ENCODE results near the gene CENPV. TPM values are rescaled to one million over a fixed set of nuclear protein-coding genes. Genes with fewer than 3 reads are reported as not detected.

Gene CENPV
- total RNA-seq, 4 donors from 2014 or later: 35.5 to 74.4 (median 53.5) TPM

- no peak for DNase-seq
- no peaks in the 10 kb centered on the region for H3K4me1 ChIP-seq
- no peak overlapping the region for H3K27ac ChIP-seq
- intact Hi-C loops (cut with DNase I; ENCODE audit: low total_unique reads): no loop called here
- no peaks in the 10 kb centered on the region for H3K36me3 ChIP-seq
- H3K4me3 ChIP-seq: no peak overlapping the region
- H3K27me3 ChIP-seq: no peaks in the 10 kb centered on the region
- TF ChIP-seq POLR2A (IDR thresholded peaks at IDR 0.05) (no peak), CTCF (IDR thresholded peaks at IDR 0.05) (no peak)
- no peaks in the 10 kb centered on the region for H3K9me3 ChIP-seq
These were observed 6.5 kb downstream of the CENPV start for GRCh38 chr17:16346721-16347271.

- no peaks in the 10 kb centered on the region for H3K36me3 ChIP-seq
- no peaks in the 10 kb centered on the region for H3K27me3 ChIP-seq
- TF ChIP-seq CTCF (IDR thresholded peaks at IDR 0.05): no peak
- TF ChIP-seq POLR2A (IDR thresholded peaks at IDR 0.05): no peak
- H3K4me3 ChIP-seq: no peak overlapping the region
- no peaks in the 10 kb centered on the region for H3K9me3 ChIP-seq
- no peak overlapping the region for H3K27ac ChIP-seq
- intact Hi-C loops (cut with DNase I; ENCODE audit: low total_unique reads): no loop called here
- DNase-seq: no peak
- H3K4me1 ChIP-seq: no peaks in the 10 kb centered on the region
These were observed 7.7 kb downstream of the CENPV start for GRCh38 chr17:16345565-16345964.

GRCh38 chr17:16343569-16343968 lies 9.7 kb downstream of the CENPV start:
- H3K36me3 ChIP-seq: no peaks in the 10 kb centered on the region
- no peak overlapping the region for H3K4me3 ChIP-seq
- H3K9me3 ChIP-seq: no peaks in the 10 kb centered on the region
- H3K27me3 ChIP-seq: no peaks in the 10 kb centered on the region
- H3K27ac ChIP-seq: no peak overlapping the region
- TF ChIP-seq POLR2A (IDR thresholded peaks at IDR 0.05) (no peak), CTCF (IDR thresholded peaks at IDR 0.05) (no peak)
- intact Hi-C loops (cut with DNase I; ENCODE audit: low total_unique reads): no loop called here
- H3K4me1 ChIP-seq: no peaks in the 10 kb centered on the region
- DNase-seq: no peak

GRCh38 chr17:16342979-16343378 lies 10.3 kb downstream of the CENPV start:
- Histone ChIP-seq H3K27me3 (no peaks in the 10 kb centered on the region), H3K27ac (no peak overlapping the region), H3K4me3 (no peak overlapping the region), H3K36me3 (no peaks in the 10 kb centered on the region), H3K9me3 (no peaks in the 10 kb centered on the region), H3K4me1 (no peaks in the 10 kb centered on the region)
- no peak for TF ChIP-seq POLR2A (IDR thresholded peaks at IDR 0.05)
- no peak for TF ChIP-seq CTCF (IDR thresholded peaks at IDR 0.05)
- intact Hi-C loops (cut with DNase I; ENCODE audit: low total_unique reads): no loop called here
- DNase-seq: no peak

GRCh38 chr17:16339959-16340358 lies 13.3 kb downstream of the CENPV start:
- DNase-seq: no peak
- intact Hi-C loops (cut with DNase I; ENCODE audit: low total_unique reads): no loop called here
- no peak overlapping the region for H3K4me3 ChIP-seq
- H3K36me3 ChIP-seq: no peaks in the 10 kb centered on the region
- TF ChIP-seq POLR2A (IDR thresholded peaks at IDR 0.05): no peak
- no peak for TF ChIP-seq CTCF (IDR thresholded peaks at IDR 0.05)
- H3K27me3 ChIP-seq: no peaks in the 10 kb centered on the region
- no peaks in the 10 kb centered on the region for H3K4me1 ChIP-seq
- no peak overlapping the region for H3K27ac ChIP-seq
- H3K9me3 ChIP-seq: no peaks in the 10 kb centered on the region

All from uterus (tissue), 4 donors.